H9 (cell line): ENCODE data around the gene DISP3. TPM values are rescaled to one million over a fixed set of nuclear protein-coding genes. Genes with fewer than 3 reads are reported as not detected.

Experiments
- DNase-seq: peaks from one replicate; pipeline ENCODE4 v3.0.0-alpha.2; 2017
- H2AFZ ChIP-seq: one replicate; pipeline ENCODE4 v1.6.1; 2013; ENCODE audit warnings: mild to moderate bottlenecking, low read length, control low read depth, moderate library complexity
- H2AK5ac ChIP-seq: 2 replicates; pipeline ENCODE4 v1.6.1; 2013; ENCODE audit warnings: low read length, control low read depth, mixed read lengths; ENCODE audit not compliant: insufficient read length
- H2BK120ac ChIP-seq: one replicate; pipeline ENCODE4 v1.6.1; 2013; ENCODE audit warnings: low read depth, mild to moderate bottlenecking, low read length, control low read depth, inconsistent platforms; ENCODE audit not compliant: poor library complexity, severe bottlenecking
- H2BK12ac ChIP-seq: 2 replicates; pipeline ENCODE4 v1.6.1; 2013; ENCODE audit warnings: low read length, control low read depth, mixed read lengths, low read depth; ENCODE audit not compliant: insufficient read length
- H2BK15ac ChIP-seq: 2 replicates; pipeline ENCODE4 v1.6.1; 2013; ENCODE audit warnings: low read depth, low read length, control low read depth
- H2BK20ac ChIP-seq: one replicate; pipeline ENCODE4 v1.6.1; 2013; ENCODE audit warnings: low read depth, mild to moderate bottlenecking, low read length, control low read depth, inconsistent platforms; ENCODE audit not compliant: poor library complexity, severe bottlenecking
- H2BK5ac ChIP-seq: 2 replicates; pipeline ENCODE4 v1.6.1; 2013; ENCODE audit warnings: low read length, control low read depth, mixed read lengths; ENCODE audit not compliant: insufficient read length
- H3K14ac ChIP-seq: 2 replicates; pipeline ENCODE4 v1.6.1; 2013; ENCODE audit warnings: low read length, control low read depth; ENCODE audit not compliant: insufficient read depth
- H3K18ac ChIP-seq: 2 replicates; pipeline ENCODE4 v1.6.1; 2013; ENCODE audit warnings: low read depth, mild to moderate bottlenecking, mixed read lengths, low read length, control low read depth; ENCODE audit not compliant: insufficient read length
- H3K23ac ChIP-seq: 2 replicates; pipeline ENCODE4 v1.6.1; 2013; ENCODE audit warnings: low read length, control low read depth, mixed read lengths, low read depth; ENCODE audit not compliant: insufficient read length
- H3K23me2 ChIP-seq: 2 replicates; pipeline ENCODE4 v1.6.1; 2013; ENCODE audit warnings: low read depth, mild to moderate bottlenecking, mixed read lengths, low read length, control low read depth; ENCODE audit not compliant: insufficient read length, poor library complexity, severe bottlenecking
- H3K27ac ChIP-seq: 2 replicates; pipeline ENCODE4 v1.5.1; 2013; ENCODE audit warnings: low read length, control low read depth, mixed read lengths, low read depth; ENCODE audit not compliant: insufficient read length
- H3K27me3 ChIP-seq: 2 replicates; pipeline ENCODE4 v1.6.1; 2013; ENCODE audit warnings: low read length, control low read depth, inconsistent platforms; ENCODE audit not compliant: insufficient read depth
- H3K4ac ChIP-seq: 2 replicates; pipeline ENCODE4 v1.6.1; 2013; ENCODE audit warnings: low read depth, mild to moderate bottlenecking, control low read depth, inconsistent platforms, low read length, moderate library complexity
- H3K4me1 ChIP-seq: 2 replicates; pipeline ENCODE4 v1.6.1; 2013; ENCODE audit warnings: low read length, control low read depth, inconsistent platforms; ENCODE audit not compliant: insufficient read depth
- H3K4me2 ChIP-seq: 2 replicates; pipeline ENCODE4 v1.6.1; 2013; ENCODE audit warnings: low read length, control low read depth, mixed read lengths; ENCODE audit not compliant: insufficient read length, insufficient read depth
- H3K56ac ChIP-seq: 2 replicates; pipeline ENCODE4 v1.6.1; 2013; ENCODE audit warnings: low read depth, mild to moderate bottlenecking, mixed read lengths, low read length, control low read depth; ENCODE audit not compliant: insufficient read length
- H3K79me1 ChIP-seq: 2 replicates; pipeline ENCODE4 v1.6.1; 2013; ENCODE audit warnings: low read depth, mild to moderate bottlenecking, moderate library complexity, low read length, control low read depth, inconsistent platforms; ENCODE audit not compliant: insufficient read depth, poor library complexity, severe bottlenecking
- H3K79me2 ChIP-seq: 2 replicates; pipeline ENCODE4 v1.6.1; 2013; ENCODE audit warnings: low read length, control low read depth, inconsistent platforms; ENCODE audit not compliant: insufficient read depth
- H3K9ac ChIP-seq: 2 replicates; pipeline ENCODE4 v1.6.1; 2013; ENCODE audit warnings: low read length, control low read depth, mixed read lengths; ENCODE audit not compliant: insufficient read length; ENCODE audit errors: extremely low read depth
- H3K9me3 ChIP-seq: one replicate; pipeline ENCODE4 v1.6.1; 2013; ENCODE audit warnings: low read depth, low read length, inconsistent platforms; ENCODE audit not compliant: control insufficient read depth
- H3T11ph ChIP-seq: one replicate; pipeline ENCODE4 v1.6.1; 2013; ENCODE audit warnings: mild to moderate bottlenecking, low read length, control low read depth, inconsistent platforms
- H4K20me1 ChIP-seq: one replicate; pipeline ENCODE4 v1.6.1; 2013; ENCODE audit not compliant: control insufficient read depth, insufficient read length, insufficient read depth
- H4K5ac ChIP-seq: 2 replicates; pipeline ENCODE4 v1.6.1; 2013; ENCODE audit warnings: low read depth, mild to moderate bottlenecking, mixed read lengths, low read length, control low read depth; ENCODE audit not compliant: insufficient read length
- H4K8ac ChIP-seq: replicated peaks from 2 replicates; pipeline ENCODE4 v1.6.1; 2013; ENCODE audit warnings: low read length, control low read depth, mixed read lengths, low read depth; ENCODE audit not compliant: insufficient read length
- H4K91ac ChIP-seq: 2 replicates; pipeline ENCODE4 v1.6.1; 2013; ENCODE audit warnings: low read depth, mild to moderate bottlenecking, moderate library complexity, mixed read lengths, low read length, control low read depth; ENCODE audit not compliant: insufficient read length
- H3K27ac Mint-ChIP-seq, 3 experiments: 2 replicates in 2 of 3; 3 replicates in 1 of 3; pipeline ENCODE4 v1.8.0; 2020 to 2021; ENCODE audit warnings: mixed read lengths in 3 of 3, mild to moderate bottlenecking in 1 of 3, moderate library complexity in 1 of 3
- H3K27me3 Mint-ChIP-seq: 2 replicates; pipeline ENCODE4 v1.8.0; 2021; ENCODE audit warnings: low read depth, mild to moderate bottlenecking, moderate library complexity, mixed read lengths
- H3K36me3 Mint-ChIP-seq, 3 experiments: 2 replicates in 2 of 3; 3 replicates in 1 of 3; pipeline ENCODE4 v1.8.0; 2020 to 2021; ENCODE audit warnings: low read depth in 3 of 3, mixed read lengths in 3 of 3; ENCODE audit not compliant: insufficient read depth in 1 of 3
- H3K4me1 Mint-ChIP-seq, 2 experiments: 2 replicates each; pipeline ENCODE4 v1.8.0; 2020; ENCODE audit warnings: mixed read lengths in 2 of 2
- H3K4me3 Mint-ChIP-seq, 2 experiments: 2 replicates in 1 of 2; 3 replicates in 1 of 2; pipeline ENCODE4 v1.8.0; 2020 to 2021; ENCODE audit warnings: mild to moderate bottlenecking in 2 of 2, mixed read lengths in 2 of 2, moderate library complexity in 1 of 2
- H3K9me3 Mint-ChIP-seq, 2 experiments: 2 replicates in 1 of 2; 3 replicates in 1 of 2; pipeline ENCODE4 v1.8.0; 2020; ENCODE audit warnings: mild to moderate bottlenecking in 2 of 2, mixed read lengths in 2 of 2, moderate library complexity in 1 of 2
- WGBS: extraction: QIAGEN DNeasy Blood & Tissue Kit; methylation state at CpG from one replicate; pipeline ENCODE4 v1.1.7; 2013; ENCODE audit warnings: missing lambda C conversion rate, low lambda C conversion rate, mixed read lengths; ENCODE audit not compliant: insufficient read length; ENCODE audit errors: extremely low coverage; 5-methylcytosine and 5-hydroxymethylcytosine counted together
- total RNA-seq: library from RNA; stranded (reverse); gene quantifications from 2 replicates; pipeline ENCODE4 v1.2.1, GENCODE V29; 2021
- TF ChIP-seq, protein P1 (sequence below): fragments of 200-600 bp; sonication (generic); conservative IDR thresholded peaks from 3 replicates; pipeline ENCODE4 v1.8.0; 2021; ENCODE audit warnings: antibody characterized with exemption, mild to moderate bottlenecking

DISP3 gene
- total RNA-seq, 1 experiment from 2014 or later: 3.5 TPM

- Histone ChIP-seq H3K27me3 (no peaks in the 10 kb centered on the region), H3K23me2 (no peaks in the 10 kb centered on the region), H3K9me3 (no peaks in the 10 kb centered on the region), H3K27ac (no peak overlapping the region), H2BK120ac (no peak overlapping the region), H3K79me2 (no peaks in the 10 kb centered on the region), H4K5ac (no peak overlapping the region), H2BK15ac (no peak overlapping the region), H3K14ac (no peak overlapping the region), H3K4me1 (no peaks in the 10 kb centered on the region; the same call in 1 of the 2 replicates), H3K9ac (no peak overlapping the region), H3K4me2 (no peak overlapping the region), H3K18ac (no peak overlapping the region), H3T11ph (no peak overlapping the region), H2BK20ac (no peak overlapping the region), H2AK5ac (no peak overlapping the region), H2AFZ (no peak overlapping the region), H2BK12ac (no peak overlapping the region), H3K23ac (no peak overlapping the region), H4K20me1 (no peaks in the 10 kb centered on the region), H3K56ac (no peak overlapping the region), H4K91ac (no peak overlapping the region), H3K4ac (no peak overlapping the region), H4K8ac (no peak overlapping the region), H2BK5ac (no peak overlapping the region), H3K79me1 (no peaks in the 10 kb centered on the region)
- H3K36me3 Mint-ChIP-seq: no peaks in the 10 kb centered on the region
- no peak overlapping the region for H3K4me3 Mint-ChIP-seq
- TF ChIP-seq, protein P1, sequence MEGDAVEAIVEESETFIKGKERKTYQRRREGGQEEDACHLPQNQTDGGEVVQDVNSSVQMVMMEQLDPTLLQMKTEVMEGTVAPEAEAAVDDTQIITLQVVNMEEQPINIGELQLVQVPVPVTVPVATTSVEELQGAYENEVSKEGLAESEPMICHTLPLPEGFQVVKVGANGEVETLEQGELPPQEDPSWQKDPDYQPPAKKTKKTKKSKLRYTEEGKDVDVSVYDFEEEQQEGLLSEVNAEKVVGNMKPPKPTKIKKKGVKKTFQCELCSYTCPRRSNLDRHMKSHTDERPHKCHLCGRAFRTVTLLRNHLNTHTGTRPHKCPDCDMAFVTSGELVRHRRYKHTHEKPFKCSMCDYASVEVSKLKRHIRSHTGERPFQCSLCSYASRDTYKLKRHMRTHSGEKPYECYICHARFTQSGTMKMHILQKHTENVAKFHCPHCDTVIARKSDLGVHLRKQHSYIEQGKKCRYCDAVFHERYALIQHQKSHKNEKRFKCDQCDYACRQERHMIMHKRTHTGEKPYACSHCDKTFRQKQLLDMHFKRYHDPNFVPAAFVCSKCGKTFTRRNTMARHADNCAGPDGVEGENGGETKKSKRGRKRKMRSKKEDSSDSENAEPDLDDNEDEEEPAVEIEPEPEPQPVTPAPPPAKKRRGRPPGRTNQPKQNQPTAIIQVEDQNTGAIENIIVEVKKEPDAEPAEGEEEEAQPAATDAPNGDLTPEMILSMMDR: no peak
- H3K4me1 Mint-ChIP-seq: peaks cover 16% of the 10 kb centered on the region in 2 experiments
- peaks cover 16% of the 10 kb centered on the region for H3K27me3 Mint-ChIP-seq
- no CpG with 5 or more reads among the region's 7 CpGs for WGBS
- H3K9me3 Mint-ChIP-seq: no peaks in the 10 kb centered on the region
- DNase-seq: no peak
- H3K27ac Mint-ChIP-seq: no peak overlapping the region
Observed at GRCh38 chr1:11541236-11541635, 62.3 kb downstream of the DISP3 start.
